ENCODE measurements around the gene NUDT7.

GRCh38 chr16:77788181-77789084, 66.1 kb downstream of the NUDT7 start, which contains the start of gene VAT1L:
- TF ChIP-seq EP300 (IDR thresholded peaks at IDR 0.05; ENCODE audit: low read depth) (no peak), CTCF (IDR thresholded peaks at IDR 0.05) (no peak), POLR2A (IDR thresholded peaks at IDR 0.05) (no peak)

Measured in transverse colon (tissue), 3 donors.